HG03097 (cell line): ENCODE results near the gene VWDE.
"Not testable (repeated sequence)": the region's sequence is repeated elsewhere in the genome, so short reads cannot be mapped to it uniquely, and the experiment has no call there.

Experiments used
- ATAC-seq: cut with Tn5 transposase; IDR thresholded peaks from one replicate; pipeline ENCODE4 v1.9.1; 2021; ENCODE audit not compliant: unreplicated experiment, low FRiP score

Gene VWDE

DNA sequence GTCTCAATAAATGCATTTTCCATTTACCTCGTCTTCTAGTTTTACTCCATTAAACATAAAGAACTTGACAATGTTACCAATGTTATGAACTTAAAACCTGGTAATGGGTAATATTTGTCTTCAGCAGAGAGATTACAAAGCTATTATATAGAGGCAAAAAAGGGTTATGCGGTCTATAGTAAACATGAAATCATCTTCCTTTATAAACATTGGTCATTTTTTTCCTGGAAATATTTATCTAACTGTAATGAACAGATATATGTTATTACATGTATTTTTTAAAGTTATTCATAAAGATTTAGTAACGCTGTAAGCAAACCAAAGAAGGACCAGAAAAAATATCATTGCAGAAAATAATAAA is 1.3 kb downstream of the VWDE start:
- no peak for ATAC-seq

- no peak for ATAC-seq
These were observed 1.9 kb downstream of the VWDE start for GRCh38 chr7:12401538-12402364.

GRCh38 chr7:12398186-12398585 is 5.5 kb downstream of the VWDE start:
- no peak for ATAC-seq

DNA sequence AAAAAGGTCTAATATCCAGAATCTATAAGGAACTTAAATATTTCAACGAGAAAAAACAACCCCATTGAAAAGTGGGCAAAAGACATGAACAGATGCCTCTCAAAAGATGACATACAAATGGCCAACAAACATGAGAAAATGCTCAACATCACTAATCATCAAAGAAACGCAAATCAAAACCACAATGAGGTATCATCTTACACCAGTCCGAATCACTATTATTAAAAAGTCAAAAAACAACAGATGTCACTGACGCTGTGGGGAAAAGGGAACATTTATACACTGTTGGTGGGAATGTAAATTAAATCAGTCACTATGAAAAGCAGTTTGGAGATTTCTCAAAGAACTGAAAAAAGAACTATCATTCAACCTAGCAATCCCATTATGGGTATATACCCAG is 6.0 kb downstream of the VWDE start:
- ATAC-seq = no peak

DNA sequence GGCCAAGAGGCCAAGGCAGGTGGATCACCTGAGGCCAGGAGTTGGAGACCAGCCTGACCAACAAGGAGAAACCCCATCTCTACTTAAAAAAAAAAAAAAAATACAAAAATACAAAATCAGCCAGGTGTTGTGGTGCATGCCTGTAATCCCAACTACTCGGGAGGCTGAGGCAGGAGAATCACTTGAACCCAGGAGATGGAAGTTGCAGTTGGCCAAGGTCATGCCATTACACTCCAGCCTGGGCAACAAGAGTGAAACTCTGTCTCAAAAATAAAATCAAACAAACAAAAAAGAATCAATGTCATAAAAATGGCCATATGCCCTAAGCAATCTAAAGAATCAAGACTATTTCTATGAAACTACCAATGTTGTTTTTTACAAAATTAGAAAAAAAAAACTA is 7.0 kb downstream of the VWDE start:
- not testable (repeated sequence) for ATAC-seq

DNA sequence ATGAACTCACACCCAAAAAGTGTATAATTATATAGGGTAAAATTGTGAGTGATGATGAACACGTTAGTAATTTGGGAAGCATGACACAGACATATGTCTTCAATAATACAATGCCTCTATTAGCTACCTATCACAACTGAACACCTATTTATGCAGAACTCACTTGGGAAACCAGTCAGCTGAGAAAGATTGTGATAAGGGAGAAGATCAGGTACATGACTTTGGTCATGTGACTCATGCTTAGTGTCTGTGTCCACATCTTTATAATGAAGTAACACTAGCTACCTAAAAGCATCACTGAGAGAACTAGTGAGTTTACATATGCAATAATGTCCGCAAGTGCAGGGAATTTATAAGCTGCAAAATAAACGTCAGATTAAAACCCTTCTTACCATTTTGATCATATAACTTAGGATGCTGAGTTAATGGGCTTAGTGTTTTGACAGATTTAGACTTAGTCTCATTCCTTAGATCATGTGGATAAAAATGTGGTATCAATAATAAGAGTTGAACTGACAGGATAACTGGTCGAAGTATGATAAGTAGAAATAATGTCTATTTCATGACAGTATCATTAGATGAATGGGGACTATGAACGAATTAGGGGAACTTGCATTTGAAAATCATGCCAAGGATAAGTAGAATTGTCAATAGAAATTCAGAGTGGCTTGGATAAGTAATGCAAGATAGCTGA is 11.6 kb downstream of the VWDE start:
- no peak for ATAC-seq

- peak; percentile 87 for ATAC-seq
These were observed 14.5 kb downstream of the VWDE start for GRCh38 chr7:12389089-12389700.

DNA sequence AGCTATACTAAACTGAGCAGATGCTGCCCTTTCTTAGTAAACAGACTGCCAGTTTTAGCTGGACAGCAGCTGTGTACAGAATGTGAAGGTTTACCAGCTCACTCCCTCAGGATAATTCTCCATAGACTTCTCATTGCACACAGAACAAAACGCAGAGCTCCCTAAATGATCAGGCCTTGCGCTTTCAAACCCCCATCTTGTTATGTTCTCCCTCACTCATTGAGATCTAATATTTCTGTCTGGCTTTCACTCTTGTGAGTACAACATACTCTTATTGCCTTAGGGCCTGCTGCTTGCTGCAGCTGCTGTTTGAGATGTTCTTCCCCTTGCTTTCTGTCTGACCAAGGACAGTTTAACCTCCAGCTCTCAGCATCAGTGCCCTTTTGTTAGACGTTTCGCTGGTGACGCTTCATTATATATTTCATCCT is 17.3 kb downstream of the VWDE start:
- ATAC-seq = no peak

GRCh38 chr7:12385364-12385786 is 18.3 kb downstream of the VWDE start:
- no peak for ATAC-seq

- no peak for ATAC-seq
These were observed 20.3 kb downstream of the VWDE start for GRCh38 chr7:12383377-12383776.

- no peak for ATAC-seq
These were observed 25.3 kb downstream of the VWDE start for GRCh38 chr7:12378389-12378788.

DNA sequence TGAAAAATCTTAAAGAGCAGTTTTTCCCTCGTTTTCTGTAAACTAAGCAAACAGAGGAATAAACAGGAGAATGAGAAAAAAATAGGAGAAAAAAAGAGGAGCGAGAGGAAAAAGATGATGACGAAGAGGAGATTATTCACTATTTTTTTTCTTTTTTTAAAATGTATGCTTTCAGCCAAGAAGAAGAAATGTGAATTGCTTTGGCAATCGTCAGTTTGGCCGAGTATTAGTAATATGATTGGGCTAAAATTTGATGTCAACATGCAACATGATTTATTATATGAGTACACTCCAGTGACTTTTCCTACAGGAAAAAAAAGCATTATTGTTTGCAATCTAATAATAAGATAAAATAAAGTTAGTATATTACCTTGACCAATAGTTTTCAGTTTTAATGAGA is 26.3 kb downstream of the VWDE start:
- no peak for ATAC-seq

DNA sequence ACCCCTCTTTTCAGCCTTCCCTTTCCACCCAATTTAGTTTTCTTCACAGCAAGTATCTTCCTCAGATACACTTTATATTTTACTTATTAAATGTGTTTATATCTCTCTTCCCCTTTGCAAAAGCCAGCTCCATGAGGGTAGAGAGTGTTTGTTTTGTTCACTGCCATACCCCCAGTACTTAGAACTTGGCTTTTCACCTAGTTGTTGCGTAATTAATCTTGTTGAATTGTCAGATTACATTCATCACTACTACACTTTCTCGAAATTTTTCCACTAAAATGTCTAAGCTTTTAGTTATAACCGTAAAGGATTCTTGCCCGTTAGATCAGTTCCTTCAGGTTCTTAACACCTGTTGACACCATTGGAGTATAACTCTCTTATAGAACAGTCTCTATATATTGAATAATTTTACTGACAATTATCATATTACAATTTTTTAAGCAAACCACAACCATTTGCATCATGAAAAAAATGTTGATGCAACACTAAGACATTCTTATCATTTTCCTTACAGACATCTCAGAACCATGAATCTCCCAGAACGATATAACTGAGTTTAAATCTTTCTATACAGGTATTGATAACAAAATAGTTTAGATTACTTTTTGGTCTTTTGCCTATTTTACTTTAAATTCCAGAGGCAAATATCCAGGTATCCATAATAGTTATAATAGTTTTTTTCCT is 29.9 kb downstream of the VWDE start:
- no peak for ATAC-seq

GRCh38 chr7:12370249-12370648 is 33.4 kb downstream of the VWDE start:
- no peak for ATAC-seq

DNA sequence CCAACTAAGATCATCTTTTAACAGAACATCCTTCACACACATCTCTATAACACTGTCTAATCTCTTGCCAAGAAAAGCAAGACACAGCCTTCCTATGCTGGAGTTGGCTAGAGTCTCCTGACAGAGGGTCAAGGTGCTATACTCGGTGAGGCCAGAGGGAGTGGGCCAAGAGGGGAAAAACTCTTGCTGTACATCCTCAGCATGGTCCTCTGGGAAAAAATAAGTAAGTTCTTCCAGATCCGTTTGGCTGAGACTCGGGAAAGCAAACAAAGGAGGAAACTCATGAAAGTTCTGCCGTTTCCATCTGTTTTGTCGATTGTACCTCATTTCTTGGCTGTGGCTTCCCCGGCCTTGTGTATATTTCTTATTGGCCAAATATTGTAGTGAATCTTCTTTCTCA is 33.9 kb downstream of the VWDE start:
- no peak for ATAC-seq

DNA sequence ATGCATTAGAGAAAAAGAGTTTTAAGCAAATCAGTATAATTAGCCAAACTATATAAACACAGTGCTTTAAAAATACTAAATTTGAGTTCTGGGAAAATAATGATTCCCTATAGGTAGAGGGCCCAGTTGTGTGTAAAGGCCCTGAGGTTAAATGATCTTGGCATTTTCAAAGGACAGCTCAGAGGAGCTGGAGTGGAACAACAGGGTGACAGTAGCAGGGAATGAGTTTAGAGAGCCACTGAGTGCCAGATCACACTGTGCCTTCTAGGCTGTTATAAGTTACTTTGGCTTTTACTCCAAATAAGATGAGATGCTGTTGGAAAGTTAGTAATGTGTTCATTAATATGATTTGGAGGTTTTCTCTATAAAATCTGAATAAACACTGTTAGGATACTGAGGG is 34.6 kb downstream of the VWDE start:
- no peak for ATAC-seq

DNA sequence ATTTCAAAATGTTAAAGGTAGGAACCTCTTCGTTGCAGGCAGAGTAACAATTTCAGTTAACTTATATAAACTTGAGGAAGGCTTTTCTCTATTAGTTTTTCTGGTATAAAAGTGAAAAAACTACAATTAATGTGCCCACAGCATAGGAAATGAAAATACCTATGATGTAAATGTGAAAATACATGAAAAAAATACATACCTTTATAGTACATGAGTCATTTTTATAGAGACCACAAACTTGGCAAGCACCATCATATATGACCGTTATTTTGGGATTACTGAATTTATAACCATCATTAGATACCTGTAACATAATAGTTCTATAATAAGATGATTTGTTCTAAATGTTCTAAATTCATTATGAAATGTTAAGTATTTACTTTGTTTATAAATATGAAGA is 42.7 kb downstream of the VWDE start:
- ATAC-seq = no peak

- ATAC-seq = no peak
These were observed 45.0 kb downstream of the VWDE start for GRCh38 chr7:12358694-12359093.

GRCh38 chr7:12357508-12357907 is 46.2 kb downstream of the VWDE start:
- no peak for ATAC-seq

- no peak for ATAC-seq
These were observed 51.8 kb downstream of the VWDE start for GRCh38 chr7:12351843-12352242.

DNA sequence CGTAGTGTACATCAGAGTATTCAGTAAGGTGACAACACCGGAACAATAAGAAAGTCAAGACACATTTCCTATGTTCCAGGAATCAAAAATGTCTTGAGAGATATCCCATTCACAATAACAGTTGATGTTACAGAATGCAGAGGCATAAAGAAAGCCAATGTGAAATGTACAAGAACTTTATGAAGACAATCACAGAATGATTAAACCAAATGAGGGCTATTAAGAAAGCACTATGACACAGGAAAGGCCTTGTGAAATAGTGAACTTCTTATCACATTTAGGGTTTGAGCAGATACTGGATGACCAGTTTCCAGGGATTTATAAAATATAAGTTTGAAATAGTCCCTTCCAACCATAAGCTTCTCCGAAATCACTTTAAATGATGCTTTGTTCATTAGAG is 52.7 kb downstream of the VWDE start:
- ATAC-seq = no peak
